H1 (cell line): Measurements from ENCODE around the gene SFMBT2.

Experiments used
- CREB1 ChIP-seq: IDR thresholded peaks from 2 replicates; pipeline ENCODE4 v1.6.1; 2012; ENCODE audit warnings: inconsistent platforms
- CTCF ChIP-seq, 3 experiments: IDR thresholded peaks; 1 replicate in 2 of 3; 2 replicates in 1 of 3; pipeline versions ENCODE4 v1.5.1 to v1.6.1; 2011; ENCODE audit warnings: low read length in 3 of 3, mild to moderate bottlenecking in 3 of 3, inconsistent platforms in 2 of 3, low read depth in 1 of 3, moderate library complexity in 1 of 3; ENCODE audit not compliant: insufficient read depth in 1 of 3; ENCODE audit errors: control extremely low read depth in 1 of 3
- JUN ChIP-seq: IDR thresholded peaks from 2 replicates; pipeline ENCODE4 v1.6.1; 2011; ENCODE audit warnings: low read depth, mild to moderate bottlenecking, improper control_type of control experiment, low read length

GRCh38 chr10:7329219-7329618 lies 81.6 kb downstream of the SFMBT2 start:
- TF ChIP-seq CTCF (IDR thresholded peaks at IDR 0.05; ENCODE audit: control extremely low read depth in 1 of 3, insufficient read depth in 1 of 3, low read depth in 1 of 3, low read length in 3 of 3) (no peak), JUN (no peak), CREB1 (no peak)
